22Rv1 (cell line): ENCODE results near the gene PDZD4.

ENCODE experiments used
- H3K27ac ChIP-seq: fragments of 450-650 bp; 2 replicates; pipeline ENCODE4 v1.5.1; 2017
- ZFX ChIP-seq: fragments of 450-650 bp; IDR thresholded peaks from 2 replicates; pipeline ENCODE4 v1.6.1; 2017; ENCODE audit warnings: antibody characterized with exemption, borderline replicate concordance
- TF ChIP-seq, protein P1 (sequence below): fragments of 450-650 bp; IDR thresholded peaks from 2 replicates; pipeline ENCODE4 v1.5.1; 2017; ENCODE audit warnings: mild to moderate bottlenecking

PDZD4 gene

DNA sequence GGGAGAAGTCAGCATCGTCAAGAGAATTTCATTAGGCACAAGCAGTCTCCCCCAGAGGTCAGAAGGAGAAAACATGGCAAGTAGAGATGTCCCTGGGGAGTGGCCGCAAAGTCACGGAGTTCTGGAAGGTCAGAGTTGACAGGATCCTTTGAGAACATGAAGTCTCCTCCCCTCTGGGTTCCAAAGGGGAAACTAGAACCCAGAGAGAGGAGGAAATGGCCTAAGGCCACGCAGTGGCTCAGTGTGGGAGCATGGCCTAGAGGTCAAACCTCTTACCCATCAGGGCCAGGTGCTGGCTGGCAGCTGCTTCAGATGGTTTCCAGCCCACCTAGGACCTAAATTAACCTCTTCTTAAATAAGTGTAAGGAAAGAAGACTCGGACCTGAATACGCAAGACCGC is 37.1 kb downstream of the PDZD4 start:
- H3K27ac ChIP-seq = peak overlapping the region; percentile 76
- TF ChIP-seq, protein P1, sequence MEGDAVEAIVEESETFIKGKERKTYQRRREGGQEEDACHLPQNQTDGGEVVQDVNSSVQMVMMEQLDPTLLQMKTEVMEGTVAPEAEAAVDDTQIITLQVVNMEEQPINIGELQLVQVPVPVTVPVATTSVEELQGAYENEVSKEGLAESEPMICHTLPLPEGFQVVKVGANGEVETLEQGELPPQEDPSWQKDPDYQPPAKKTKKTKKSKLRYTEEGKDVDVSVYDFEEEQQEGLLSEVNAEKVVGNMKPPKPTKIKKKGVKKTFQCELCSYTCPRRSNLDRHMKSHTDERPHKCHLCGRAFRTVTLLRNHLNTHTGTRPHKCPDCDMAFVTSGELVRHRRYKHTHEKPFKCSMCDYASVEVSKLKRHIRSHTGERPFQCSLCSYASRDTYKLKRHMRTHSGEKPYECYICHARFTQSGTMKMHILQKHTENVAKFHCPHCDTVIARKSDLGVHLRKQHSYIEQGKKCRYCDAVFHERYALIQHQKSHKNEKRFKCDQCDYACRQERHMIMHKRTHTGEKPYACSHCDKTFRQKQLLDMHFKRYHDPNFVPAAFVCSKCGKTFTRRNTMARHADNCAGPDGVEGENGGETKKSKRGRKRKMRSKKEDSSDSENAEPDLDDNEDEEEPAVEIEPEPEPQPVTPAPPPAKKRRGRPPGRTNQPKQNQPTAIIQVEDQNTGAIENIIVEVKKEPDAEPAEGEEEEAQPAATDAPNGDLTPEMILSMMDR = no peak
- no peak for TF ChIP-seq ZFX

DNA sequence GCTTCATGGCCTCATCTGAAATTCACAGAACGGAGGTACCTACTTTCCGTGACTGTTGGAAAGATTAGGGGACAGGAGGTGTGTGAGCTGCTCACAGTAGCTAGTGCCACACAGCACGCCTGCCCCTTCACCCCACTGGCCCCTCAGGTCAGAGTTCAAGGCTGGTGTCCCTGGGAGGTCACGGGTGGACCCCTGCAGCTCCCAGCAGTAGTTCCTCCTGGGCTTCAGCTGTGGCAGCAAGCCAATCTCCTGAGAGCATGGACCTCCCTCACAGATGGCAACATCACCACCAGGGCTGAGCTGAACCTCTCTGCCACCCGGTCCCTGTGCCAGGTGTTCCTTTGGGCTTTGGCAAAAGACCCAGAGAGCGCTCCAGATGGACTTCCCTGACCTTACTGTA is 38.0 kb downstream of the PDZD4 start:
- H3K27ac ChIP-seq = no peak overlapping the region
- no peak for TF ChIP-seq ZFX
- TF ChIP-seq, protein P1 = no peak

DNA sequence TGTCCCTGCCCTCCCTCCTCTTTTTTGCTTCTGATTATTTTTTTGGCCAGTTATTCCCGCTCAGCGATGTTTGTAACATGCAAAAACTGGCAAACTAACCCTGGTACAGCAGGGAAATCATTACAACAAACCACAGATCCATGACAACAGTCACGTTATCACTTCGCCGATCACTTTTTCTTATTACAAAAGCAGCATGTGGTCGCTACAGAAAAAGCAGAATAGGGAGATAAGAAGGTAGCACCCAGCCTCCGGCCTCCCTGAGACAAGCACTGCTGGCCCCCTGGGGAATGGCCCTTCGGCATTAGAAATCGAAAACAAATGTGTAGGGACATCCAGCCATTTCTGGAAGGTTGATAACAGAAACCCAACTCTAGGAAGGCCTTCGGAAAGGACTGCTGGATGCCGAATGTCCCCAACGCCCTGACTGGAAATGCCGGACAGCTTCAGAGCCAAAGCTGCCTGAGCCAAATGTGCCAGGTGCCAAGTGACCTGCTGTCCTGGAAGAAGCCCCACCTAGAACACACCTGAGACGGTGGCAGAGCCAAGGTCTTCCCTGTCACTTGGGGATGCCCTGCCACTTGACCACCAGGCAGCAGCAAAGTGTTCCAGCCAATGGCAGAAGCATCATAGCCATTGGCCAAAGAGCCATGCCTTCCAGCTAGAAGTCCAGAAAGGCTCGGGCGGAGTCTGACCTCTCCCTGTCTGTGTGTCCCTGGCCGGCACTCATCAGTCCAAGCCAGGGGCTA is 39.1 kb downstream of the PDZD4 start:
- TF ChIP-seq, protein P1 = no peak
- no peak for TF ChIP-seq ZFX
- no peak overlapping the region for H3K27ac ChIP-seq

DNA sequence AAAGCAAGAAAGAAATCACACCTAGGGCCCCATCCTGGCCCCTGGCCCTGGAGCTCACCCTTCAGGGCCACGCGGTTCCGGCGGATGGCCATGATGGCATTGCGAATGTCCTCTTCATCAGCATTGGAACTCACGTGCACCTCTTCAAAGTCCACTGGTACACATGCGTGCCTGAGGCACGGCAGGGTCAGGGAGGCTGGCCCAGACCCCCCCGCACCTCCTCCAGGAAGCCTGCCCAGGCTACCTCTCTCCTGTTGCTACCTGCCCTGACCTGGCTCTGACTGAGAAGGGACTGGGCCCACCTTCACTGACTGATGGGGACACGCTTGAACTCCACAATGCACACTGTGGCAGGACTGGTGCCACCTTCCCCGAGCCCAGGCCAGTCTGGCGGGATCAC is 40.7 kb downstream of the PDZD4 start:
- H3K27ac ChIP-seq = no peak overlapping the region

DNA sequence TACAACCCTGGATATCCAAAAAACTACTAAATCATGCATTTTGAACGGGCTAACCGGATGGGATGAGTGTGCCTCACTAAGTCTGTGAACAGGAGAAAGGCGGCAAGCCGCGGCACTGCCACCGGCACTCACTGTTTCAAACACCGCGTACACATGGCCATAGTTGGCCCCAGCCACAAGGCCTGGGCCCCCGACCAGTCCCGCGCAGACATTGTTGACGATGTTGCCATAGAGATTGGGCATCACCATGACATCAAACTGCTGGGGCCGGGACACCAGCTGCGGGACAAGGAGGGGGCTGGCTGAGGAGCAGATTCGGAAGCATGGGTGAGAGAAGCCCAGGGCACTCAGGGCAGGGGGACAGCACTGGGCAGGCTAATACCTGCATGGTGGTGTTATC is 43.7 kb downstream of the PDZD4 start:
- no peak overlapping the region for H3K27ac ChIP-seq
- TF ChIP-seq ZFX = no peak
- TF ChIP-seq, protein P1 = no peak

More for the DNA sequence above, 40.7 kb downstream of the PDZD4 start:
- TF ChIP-seq ZFX = no peak

DNA sequence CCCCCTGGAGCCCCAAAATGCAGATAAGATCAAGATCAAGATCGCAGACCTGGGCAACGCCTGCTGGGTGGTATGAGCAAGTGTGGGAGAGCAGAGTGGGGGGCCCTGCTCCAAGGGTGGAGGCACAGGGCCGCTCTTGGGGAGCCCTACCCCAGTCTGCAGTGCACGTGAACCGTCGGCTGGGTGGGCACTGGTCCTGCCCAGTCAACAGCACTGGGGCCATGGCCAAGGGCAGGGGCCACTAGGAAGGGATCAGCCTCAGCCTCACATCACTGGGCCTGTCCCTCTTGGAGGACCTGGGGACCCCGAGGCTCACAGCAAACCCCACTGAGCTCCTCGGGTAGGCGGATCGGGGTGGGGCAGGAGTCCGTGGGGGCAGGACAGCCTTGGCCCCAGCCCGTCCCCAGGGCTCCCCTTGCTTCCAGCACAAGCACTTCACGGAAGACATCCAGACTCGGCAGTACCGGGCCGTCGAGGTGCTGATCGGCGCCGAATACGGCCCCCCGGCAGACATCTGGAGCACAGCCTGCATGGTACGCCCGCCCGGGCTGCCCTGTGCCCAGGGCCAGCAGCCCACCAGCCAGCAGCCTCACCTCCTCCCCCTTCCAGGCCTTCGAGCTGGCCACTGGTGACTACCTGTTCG is 45.9 kb downstream of the PDZD4 start:
- TF ChIP-seq ZFX = no peak
- TF ChIP-seq, protein P1 = no peak
- no peak overlapping the region for H3K27ac ChIP-seq

DNA sequence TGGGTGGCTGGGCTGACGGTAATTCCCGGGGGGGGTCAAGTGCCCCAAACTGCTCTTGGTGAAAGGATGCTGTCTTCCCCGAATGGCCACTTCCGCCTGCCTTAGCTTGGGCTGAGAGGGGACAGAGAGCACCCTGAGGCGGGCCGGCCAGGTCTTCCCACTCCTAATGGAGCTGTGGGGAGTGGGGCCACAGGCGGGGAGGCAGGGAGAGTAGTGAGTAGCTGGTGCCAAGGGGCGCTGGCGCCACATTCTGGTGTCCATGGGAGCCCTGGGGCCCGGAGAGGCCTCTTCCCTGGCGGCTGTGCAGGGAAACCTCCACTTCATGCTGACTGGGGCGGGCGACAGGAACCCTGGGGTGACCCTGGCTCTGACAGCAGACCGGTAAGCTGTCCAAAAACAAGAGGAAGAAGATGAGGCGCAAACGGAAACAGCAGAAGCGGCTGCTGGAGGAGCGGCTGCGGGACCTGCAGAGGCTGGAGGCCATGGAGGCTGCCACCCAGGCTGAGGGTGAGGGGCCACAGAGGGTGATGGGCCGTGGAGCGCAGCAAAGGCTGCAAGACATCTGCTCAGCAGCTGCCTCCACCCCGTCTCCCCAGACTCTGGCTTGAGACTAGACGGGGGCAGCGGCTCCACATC is 46.8 kb downstream of the PDZD4 start:
- no peak overlapping the region for H3K27ac ChIP-seq
- TF ChIP-seq ZFX = no peak
- TF ChIP-seq, protein P1 = no peak
